T-cell (primary cell): ENCODE measurements around the gene CHMP4A. TPM values are rescaled to one million over a fixed set of nuclear protein-coding genes. Genes with fewer than 3 reads are reported as not detected.
"Not testable (repeated sequence)": the region's sequence is repeated elsewhere in the genome, so short reads cannot be mapped to it uniquely, and the experiment has no call there.

ENCODE experiments used
- ATAC-seq, 4 experiments: fragments of 200-7000 bp in 3 of 4; fragments of 150-1000 bp in 1 of 4; cut with Tn5 transposase; replicated peaks in 1 of 4; 1 replicate in 3 of 4; 2 replicates in 1 of 4; pipeline ENCODE4 v1.10.0; 2021; ENCODE audit warnings: moderate library complexity in 3 of 4, mild to moderate bottlenecking in 2 of 4, moderate number of reproducible peaks in 1 of 4
- CTCF ChIA-PET, 2 donors: fragments of 300-600 bp; sonication (Branson Sonifier 250); formaldehyde crosslinking; loops; one replicate each; lab custom pipeline; 2022; ENCODE audit warnings: antibody characterized with exemption in 2 of 2; lab: Charles Lee
- POLR2A ChIA-PET, 2 donors: fragments of 300-600 bp; sonication (Branson Sonifier 250); formaldehyde crosslinking; loops; one replicate each; lab custom pipeline; 2022; ENCODE audit warnings: antibody characterized with exemption in 2 of 2; lab: Charles Lee
- DNase-seq, 35 experiments: peaks; one replicate each; pipeline versions ENCODE4 v3.0.0 to v3.0.0-alpha.2; 2013 to 2023
- H3K27ac ChIP-seq: one replicate; pipeline ENCODE4 v1.5.1; 2013; ENCODE audit warnings: low read length
- H3K27me3 ChIP-seq, 2 experiments: replicated peaks in 1 of 2; 1 replicate in 1 of 2; 2 replicates in 1 of 2; pipeline versions ENCODE4 v1.6.1 to v1.7.0; 2013; ENCODE audit warnings: low read length in 1 of 2, mixed read lengths in 1 of 2; ENCODE audit not compliant: control insufficient read depth in 2 of 2, insufficient read depth in 2 of 2; ENCODE audit errors: extremely low read depth in 1 of 2
- H3K36me3 ChIP-seq, 2 donors: 1 replicate in 1 of 2; 2 replicates in 1 of 2; pipeline versions ENCODE4 v1.6.1 to v1.7.0; 2013; ENCODE audit warnings: low read length in 1 of 2; ENCODE audit not compliant: control insufficient read depth in 2 of 2, insufficient read depth in 1 of 2; ENCODE audit errors: extremely low read depth in 1 of 2
- H3K4me1 ChIP-seq, 2 experiments: 1 replicate in 1 of 2; 2 replicates in 1 of 2; pipeline versions ENCODE4 v1.6.1 to v1.7.0; 2013; ENCODE audit warnings: low read length in 2 of 2, mixed read lengths in 1 of 2; ENCODE audit not compliant: insufficient read depth in 2 of 2, control insufficient read depth in 1 of 2; ENCODE audit errors: extremely low read depth in 1 of 2
- H3K4me3 ChIP-seq, 2 donors: 1 replicate in 1 of 2; 2 replicates in 1 of 2; pipeline versions ENCODE4 v1.5.1 to v1.7.0; 2013; ENCODE audit warnings: mild to moderate bottlenecking in 2 of 2, low read length in 1 of 2, moderate library complexity in 1 of 2; ENCODE audit not compliant: control insufficient read depth in 1 of 2; ENCODE audit errors: extremely low read depth in 1 of 2
- H3K9me3 ChIP-seq: 2 replicates; pipeline ENCODE4 v1.7.0; 2013
- H3K27ac Mint-ChIP-seq, 2 donors: one replicate each; pipeline ENCODE4 v1.8.0; 2020 to 2021; ENCODE audit warnings: mild to moderate bottlenecking in 2 of 2, mixed read lengths in 2 of 2
- H3K27me3 Mint-ChIP-seq, 2 donors: one replicate each; pipeline ENCODE4 v1.8.0; 2021 to 2022; ENCODE audit warnings: mixed read lengths in 2 of 2
- H3K36me3 Mint-ChIP-seq: one replicate; pipeline ENCODE4 v1.8.0; 2021; ENCODE audit warnings: mixed read lengths
- H3K4me1 Mint-ChIP-seq, 3 donors: one replicate each; pipeline ENCODE4 v1.8.0; 2020 to 2022; ENCODE audit warnings: mixed read lengths in 3 of 3, mild to moderate bottlenecking in 1 of 3
- H3K4me3 Mint-ChIP-seq, 3 donors: one replicate each; pipeline ENCODE4 v1.8.0; 2020 to 2022; ENCODE audit warnings: mild to moderate bottlenecking in 3 of 3, mixed read lengths in 3 of 3, moderate library complexity in 3 of 3
- H3K9me3 Mint-ChIP-seq, 3 donors: one replicate each; pipeline ENCODE4 v1.8.0; 2020 to 2022; ENCODE audit warnings: mixed read lengths in 3 of 3
- WGBS: methylation state at CpG from one replicate; pipeline ENCODE4 v1.1.5; 2013; ENCODE audit warnings: missing lambda C conversion rate; ENCODE audit not compliant: insufficient coverage; 5-methylcytosine and 5-hydroxymethylcytosine counted together
- total RNA-seq, 35 experiments: library from RNA in 6 of 35; stranded (reverse) in 6 of 35; fragments of 120-200 nt in 1 of 35; gene quantifications; one replicate each; pipeline versions ENCODE4 v1.2.1 to v1.2.4 and lab custom pipeline; 2013 to 2026

CHMP4A gene
- total RNA-seq, 5 donors from 2014 or later (not counting 1 experiment from before 2014, with no cell fraction given) = 81.9 to 99.6 (median 92.8) TPM

GRCh38 chr14:24204163-24205146 lies 8.8 kb downstream of the CHMP4A start:
- CTCF ChIA-PET = interaction anchor here in 1 of 2 donors (0.7 kb wide), 1 partner anchor 1552 kb away, joined by 4 read pairs; no protein-coding TSS in a partner anchor
- POLR2A ChIA-PET = interaction anchor here (0.7 kb wide), 2 partner anchors 8 to 64 kb away, joined by 6 to 8 read pairs; no protein-coding TSS in a partner anchor
- H3K36me3 Mint-ChIP-seq = peaks cover 60% of the 10 kb centered on the region

GRCh38 chr14:24203249-24203886 lies 9.9 kb downstream of the CHMP4A start:
- Histone ChIP-seq H3K4me1 (peaks cover 0 to 23% of the 10 kb centered on the region in 2 experiments), H3K36me3 (peaks cover 17 to 39% of the 10 kb centered on the region in 2 donors)
- peaks cover 64% of the 10 kb centered on the region for H3K36me3 Mint-ChIP-seq
- peaks cover 33 to 57% (median 47%) of the 10 kb centered on the region in 3 donors for H3K4me1 Mint-ChIP-seq
- H3K27me3 ChIP-seq, H3K4me3 Mint-ChIP-seq, H3K27me3 Mint-ChIP-seq, DNase-seq, H3K27ac Mint-ChIP-seq, ATAC-seq, H3K9me3 ChIP-seq, H3K4me3 ChIP-seq, H3K27ac ChIP-seq, H3K9me3 Mint-ChIP-seq: not testable (repeated sequence)
- POLR2A ChIA-PET = interaction anchor here (0.6 to 0.8 kb wide), 2 partner anchors 39 to 110 kb away, joined by 4 read pairs; partner anchors contain the start of gene TINF2 (in 1 of the 2)
- CTCF ChIA-PET = interaction anchor here in 1 of 2 donors (0.8 kb wide), 1 partner anchor 15 kb away, joined by 3 read pairs; the partner anchor contains the start of gene IPO4
- 92% methylated on average over 2 of the region's 16 CpGs for WGBS

More at GRCh38 chr14:24204163-24205146, 8.8 kb downstream of the CHMP4A start:
- ATAC-seq (no peak), DNase-seq (no peak)
- H3K27ac ChIP-seq = no peak overlapping the region
- H3K9me3 ChIP-seq = no peaks in the 10 kb centered on the region
- H3K36me3 ChIP-seq = peaks cover 21 to 47% of the 10 kb centered on the region in 2 donors
- no peaks in the 10 kb centered on the region for H3K27me3 ChIP-seq
- peaks cover 4 to 7% (median 5%) of the 10 kb centered on the region in 3 donors for H3K9me3 Mint-ChIP-seq
- H3K4me3 Mint-ChIP-seq = no peak overlapping the region
- peaks cover 25 to 48% (median 43%) of the 10 kb centered on the region in 3 donors for H3K4me1 Mint-ChIP-seq
- H3K4me1 ChIP-seq = peaks cover 0 to 16% of the 10 kb centered on the region in 2 experiments
- WGBS = 97% methylated on average over 6 of the region's 7 CpGs
- peak overlapping the region in 1 of 2 donors; percentile 9 for H3K27ac Mint-ChIP-seq
- H3K4me3 ChIP-seq = no peak overlapping the region
- no peaks in the 10 kb centered on the region for H3K27me3 Mint-ChIP-seq

- H3K9me3 ChIP-seq, H3K27me3 ChIP-seq, H3K27me3 Mint-ChIP-seq, DNase-seq, H3K4me3 Mint-ChIP-seq, H3K27ac Mint-ChIP-seq, H3K4me3 ChIP-seq, ATAC-seq, H3K9me3 Mint-ChIP-seq, H3K27ac ChIP-seq: not testable (repeated sequence)
- H3K36me3 ChIP-seq = peaks cover 13 to 31% of the 10 kb centered on the region in 2 donors
- H3K4me1 ChIP-seq = peaks cover 0 to 19% of the 10 kb centered on the region in 2 experiments
- Mint-ChIP-seq H3K4me1 (peaks cover 34 to 50% (median 45%) of the 10 kb centered on the region in 3 donors), H3K36me3 (peaks cover 57% of the 10 kb centered on the region)
- CTCF ChIA-PET = interaction anchor here in 1 of 2 donors (0.8 kb wide), 1 partner anchor 14 kb away, joined by 3 read pairs; the partner anchor contains the start of gene IPO4
- POLR2A ChIA-PET = interaction anchor here (0.6 to 0.8 kb wide), 2 partner anchors 40 to 109 kb away, joined by 4 read pairs; partner anchors contain the start of gene TINF2 (in 1 of the 2)
- WGBS = 97% methylated on average over 5 of the region's 8 CpGs
These were observed 10.8 kb downstream of the CHMP4A start for GRCh38 chr14:24202538-24202937.

- ATAC-seq (no peak), DNase-seq (no peak)
- Histone ChIP-seq H3K27ac (no peak overlapping the region), H3K27me3 (no peaks in the 10 kb centered on the region), H3K9me3 (no peaks in the 10 kb centered on the region), H3K36me3 (peaks cover 1 to 9% of the 10 kb centered on the region in 2 donors), H3K4me1 (peaks cover 14 to 36% of the 10 kb centered on the region in 2 experiments), H3K4me3 (no peak overlapping the region)
- Mint-ChIP-seq H3K27me3 (no peaks in the 10 kb centered on the region), H3K36me3 (peaks cover 28% of the 10 kb centered on the region), H3K4me1 (peaks cover 43 to 63% (median 49%) of the 10 kb centered on the region in 3 donors), H3K4me3 (peak overlapping the region in 1 of 3 donors; percentile 41), H3K27ac (peak overlapping the region; percentile 40 to 50), H3K9me3 (peaks cover 4 to 7% (median 5%) of the 10 kb centered on the region in 3 donors)
- POLR2A ChIA-PET = interaction anchor here (0.6 to 1.0 kb wide), 2 partner anchors 9 to 17 kb away, joined by 5 read pairs; partner anchors contain the start of gene MDP1 (in 1 of the 2)
- 82% methylated on average over 4 of the region's 7 CpGs for WGBS
- CTCF ChIA-PET = interaction anchor here (0.6 to 1.6 kb wide), 3 partner anchors 8 to 232 kb away, joined by 3 to 12 read pairs (median 6); no protein-coding TSS in a partner anchor
These were observed 14.3 kb downstream of the CHMP4A start for GRCh38 chr14:24198814-24199524.

- CTCF ChIA-PET = no interaction called here
- peaks cover 27% of the 10 kb centered on the region for H3K36me3 Mint-ChIP-seq
- ATAC-seq = no peak
- H3K4me3 ChIP-seq = no peak overlapping the region
- peaks cover 14 to 43% of the 10 kb centered on the region in 2 experiments for H3K4me1 ChIP-seq
- 100% methylated on average over 1 of the region's 2 CpGs for WGBS
- POLR2A ChIA-PET = interaction anchor here (0.7 to 3.7 kb wide), 3 partner anchors 11 to 15 kb away, joined by 4 to 17 read pairs (median 16); partner anchors contain the start of gene CHMP4A (in 1 of the 2)
- H3K27ac Mint-ChIP-seq = peak overlapping the region; percentile 70 to 98
- peaks cover 48 to 67% (median 53%) of the 10 kb centered on the region in 3 donors for H3K4me1 Mint-ChIP-seq
- H3K36me3 ChIP-seq = peaks cover 9 to 17% of the 10 kb centered on the region in 2 donors
- DNase-seq = no peak
- no peaks in the 10 kb centered on the region for H3K27me3 Mint-ChIP-seq
- peaks cover 0 to 1% (median 0%) of the 10 kb centered on the region in 3 donors for H3K9me3 Mint-ChIP-seq
- H3K27me3 ChIP-seq = no peaks in the 10 kb centered on the region
- no peak overlapping the region for H3K27ac ChIP-seq
- H3K9me3 ChIP-seq = no peaks in the 10 kb centered on the region
- peak overlapping the region; percentile 77 to 93 (median 92) for H3K4me3 Mint-ChIP-seq
These were observed 16.2 kb downstream of the CHMP4A start for GRCh38 chr14:24197056-24197450.
